HG02970 (cell line): Measurements from ENCODE around the gene SPAST.
"Not testable (repeated sequence)": the region's sequence is repeated elsewhere in the genome, so short reads cannot be mapped to it uniquely, and the experiment has no call there.

Source experiments
- ATAC-seq: cut with Tn5 transposase; IDR thresholded peaks from one replicate; pipeline ENCODE4 v1.9.1; 2021; ENCODE audit warnings: mild to moderate bottlenecking, moderate library complexity, moderate number of reproducible peaks; ENCODE audit not compliant: unreplicated experiment, low FRiP score

Gene SPAST

DNA sequence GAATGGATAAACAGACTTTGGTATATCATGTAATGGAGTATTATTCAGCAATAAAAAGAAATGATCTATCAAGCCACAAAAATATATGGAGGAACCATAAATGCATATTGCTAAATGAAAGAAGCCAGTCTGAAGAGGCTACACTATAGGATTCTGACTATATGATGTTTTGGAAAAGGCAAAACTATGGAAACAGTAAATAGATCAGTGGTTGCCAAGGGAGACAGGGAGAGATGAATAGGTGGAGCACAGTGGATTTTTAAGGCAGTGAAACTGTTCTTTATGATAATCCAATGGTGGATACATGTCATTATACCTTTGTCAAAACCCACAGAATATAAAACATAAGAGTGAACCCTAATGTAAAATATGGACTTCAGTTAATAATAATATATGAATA lies 61.3 kb downstream of the SPAST start:
- no peak for ATAC-seq

DNA sequence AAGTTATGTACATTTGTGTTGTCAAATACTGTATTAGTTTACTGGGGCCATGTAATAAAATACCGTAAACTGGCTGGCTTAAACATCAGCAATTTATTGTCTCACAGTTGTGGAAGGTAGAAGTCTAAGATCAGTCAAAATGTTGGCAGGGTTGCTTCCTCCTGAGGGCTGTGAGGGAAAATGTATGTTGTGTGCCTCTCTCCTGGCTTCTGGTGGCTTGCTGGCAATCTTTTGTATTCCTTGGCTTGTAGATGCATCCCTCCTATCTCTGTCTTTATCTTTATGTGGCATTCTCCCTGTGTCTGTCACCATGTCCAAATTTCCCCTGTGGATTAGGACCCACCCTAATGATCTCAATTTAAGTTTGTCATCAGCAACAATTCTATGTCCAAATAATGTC lies 65.3 kb downstream of the SPAST start:
- ATAC-seq = no peak

DNA sequence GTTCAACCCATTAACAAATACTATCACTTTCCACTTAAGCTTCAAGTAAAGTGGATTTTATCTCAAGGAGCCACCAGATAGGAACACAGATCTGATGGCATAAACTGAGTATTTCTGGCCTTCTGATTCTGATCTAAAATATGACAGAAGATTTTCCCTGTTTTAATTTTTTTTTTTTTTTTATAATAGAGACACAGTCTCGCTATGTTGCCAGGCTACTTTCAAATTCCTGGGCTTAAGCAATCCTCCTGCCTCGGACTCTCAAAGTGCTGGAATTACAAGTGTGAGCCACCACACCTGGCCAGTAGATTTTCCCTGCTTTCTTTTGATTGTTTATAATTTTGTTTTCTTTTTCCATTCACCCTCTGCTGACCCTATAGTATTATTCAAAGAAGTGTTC lies 65.7 kb downstream of the SPAST start:
- ATAC-seq = no peak

DNA sequence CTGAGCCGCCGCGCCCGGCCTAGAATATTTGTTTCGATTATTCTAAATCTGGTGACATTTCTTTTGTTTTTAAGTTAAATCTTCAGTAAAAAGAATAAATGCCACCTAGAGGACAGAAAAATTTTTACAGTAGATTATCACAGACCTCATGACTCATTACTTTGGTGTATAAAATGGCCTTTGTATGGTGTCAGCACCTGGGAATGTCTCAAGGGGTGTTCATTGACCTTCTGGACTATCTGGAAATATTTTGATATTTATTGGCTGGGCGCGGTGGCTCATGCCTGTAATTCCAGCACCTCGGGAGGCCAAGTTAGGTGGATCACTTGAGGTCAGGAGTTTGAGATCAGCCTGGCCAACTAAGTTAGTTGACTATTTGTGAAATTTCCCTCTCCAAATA lies 72.1 kb downstream of the SPAST start:
- no peak for ATAC-seq

DNA sequence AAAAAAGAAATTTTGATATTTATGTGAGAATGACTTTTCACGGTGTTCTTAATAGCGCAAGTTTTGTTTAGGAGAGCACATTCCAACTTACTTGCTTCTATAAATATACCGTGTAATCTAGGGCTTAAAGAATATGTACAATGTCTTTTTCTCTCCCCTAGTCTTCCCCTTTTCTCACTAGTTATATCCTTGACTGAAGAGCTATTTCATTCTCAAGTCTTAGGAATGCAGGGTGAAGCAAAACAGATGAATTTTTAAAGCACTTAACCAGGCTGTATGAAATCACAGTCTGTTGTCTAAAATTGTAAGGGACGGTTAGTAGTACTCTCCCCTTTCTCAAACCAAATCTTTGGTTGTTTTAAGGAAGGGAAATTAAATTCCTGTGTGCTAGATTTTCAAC lies 72.7 kb downstream of the SPAST start:
- ATAC-seq = no peak

DNA sequence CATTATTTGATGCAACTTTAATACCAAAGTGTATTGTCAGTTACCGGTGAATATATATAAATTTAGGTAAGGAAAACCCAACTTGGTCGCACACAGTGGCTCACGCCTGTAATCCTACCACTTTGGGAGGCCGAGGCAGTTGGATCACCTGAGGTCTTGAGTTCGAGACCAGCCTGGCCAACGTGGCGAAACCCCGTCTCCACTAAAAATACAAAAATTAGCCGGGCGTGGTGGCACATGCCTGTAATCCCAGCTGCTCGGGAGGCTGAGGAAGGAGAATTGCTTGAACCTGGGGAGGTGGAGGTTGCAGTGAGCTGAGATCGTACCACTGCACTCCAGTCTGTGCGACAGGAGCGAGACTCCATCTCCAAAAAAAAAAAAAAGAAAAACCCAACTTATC lies 88.2 kb downstream of the SPAST start:
- ATAC-seq = not testable (repeated sequence)

DNA sequence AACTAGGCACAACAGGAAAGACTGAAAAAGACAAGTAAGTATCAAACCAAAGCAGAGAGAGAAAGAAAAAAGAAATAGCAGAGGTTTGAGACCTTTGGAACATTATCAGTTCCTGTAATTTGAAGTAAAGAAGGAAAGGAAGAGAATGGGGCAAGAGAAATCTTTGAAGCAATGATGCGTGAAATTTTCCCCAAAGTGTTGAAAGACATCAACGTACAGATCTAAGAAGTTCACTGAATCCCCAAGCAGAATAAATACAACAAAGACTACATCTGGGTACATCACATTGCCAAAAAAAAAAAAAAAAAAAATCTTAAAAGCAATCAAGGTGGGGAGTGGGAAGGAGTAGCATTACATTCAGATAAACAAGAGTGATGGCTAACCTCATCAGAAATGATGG lies 96.3 kb downstream of the SPAST start:
- ATAC-seq = no peak

DNA sequence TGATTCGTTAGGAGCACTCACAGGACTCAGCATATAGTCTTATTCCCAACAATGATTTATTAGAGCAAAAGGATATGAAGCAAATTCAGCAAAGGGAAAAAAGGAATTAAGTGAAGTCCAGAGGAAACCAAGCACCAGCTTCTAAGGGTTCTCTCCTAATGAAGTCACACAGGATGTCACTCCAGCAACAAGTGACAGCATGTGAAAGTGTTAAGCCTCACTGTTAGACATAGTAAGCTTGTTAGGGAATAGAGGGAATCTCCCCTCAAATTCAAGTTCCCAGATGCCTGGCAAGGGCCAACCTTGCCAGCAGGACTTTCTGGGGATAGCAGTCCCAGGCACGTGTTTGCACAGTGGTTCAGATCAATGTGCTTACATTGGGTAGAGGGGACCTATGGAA lies 97.9 kb downstream of the SPAST start:
- no peak for ATAC-seq

DNA sequence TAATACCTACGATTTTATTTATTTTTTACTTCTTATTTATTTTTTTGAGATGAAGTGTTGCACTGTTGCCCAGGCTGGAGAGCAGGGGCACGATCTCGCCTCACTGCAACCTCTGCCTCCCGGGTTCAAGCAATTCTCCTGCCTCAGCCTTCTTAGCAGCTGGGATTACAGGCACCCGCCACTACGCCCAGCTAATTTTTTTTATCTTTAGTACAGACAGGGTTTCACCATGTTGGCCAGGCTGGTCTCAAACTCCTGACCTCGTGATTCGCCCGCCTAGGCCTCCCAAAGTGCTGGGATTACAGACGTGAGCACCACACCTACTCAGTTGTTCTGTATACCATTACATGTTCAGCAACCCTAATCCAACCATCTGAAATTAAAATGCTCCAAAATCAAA lies 100.9 kb downstream of the SPAST start:
- not testable (repeated sequence) for ATAC-seq

DNA sequence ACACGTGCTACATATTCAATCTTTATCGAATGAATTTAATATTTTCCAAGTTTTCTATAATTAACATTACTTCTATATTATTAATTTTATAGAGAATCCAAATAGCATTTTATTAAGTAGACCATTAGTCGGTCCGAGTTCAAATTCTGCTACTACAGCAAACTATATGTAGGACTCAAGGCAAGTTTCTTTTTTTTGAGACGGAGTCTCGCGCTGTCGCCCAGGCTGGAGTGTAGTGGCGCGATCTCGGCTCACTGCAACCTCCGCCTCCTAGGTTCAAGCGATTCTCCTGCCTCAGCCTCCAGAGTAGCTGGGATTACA lies 101.6 kb downstream of the SPAST start:
- not testable (repeated sequence) for ATAC-seq

DNA sequence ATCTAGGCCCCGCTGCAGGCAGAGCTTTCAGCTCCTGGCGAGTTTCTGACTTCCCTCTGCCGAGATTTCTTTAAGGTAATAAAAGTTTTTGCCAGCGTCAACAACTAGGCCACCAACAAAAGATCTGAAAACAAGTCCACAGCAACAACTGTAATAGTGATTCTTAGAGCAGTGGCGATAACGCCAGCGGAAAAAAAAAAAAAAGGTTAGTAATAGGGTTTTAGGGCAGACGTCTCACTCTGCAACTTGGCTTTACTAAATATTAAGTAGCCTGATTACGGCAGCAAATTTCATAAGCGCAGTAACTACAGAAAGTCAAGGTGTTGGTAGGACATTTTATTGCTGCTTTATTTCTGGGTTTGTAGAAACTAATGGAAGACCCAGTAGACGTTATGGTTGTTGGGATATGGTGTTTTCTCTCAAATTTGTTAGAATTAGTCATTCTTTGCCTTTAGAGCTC lies 102.8 kb downstream of the SPAST start:
- no peak for ATAC-seq

DNA sequence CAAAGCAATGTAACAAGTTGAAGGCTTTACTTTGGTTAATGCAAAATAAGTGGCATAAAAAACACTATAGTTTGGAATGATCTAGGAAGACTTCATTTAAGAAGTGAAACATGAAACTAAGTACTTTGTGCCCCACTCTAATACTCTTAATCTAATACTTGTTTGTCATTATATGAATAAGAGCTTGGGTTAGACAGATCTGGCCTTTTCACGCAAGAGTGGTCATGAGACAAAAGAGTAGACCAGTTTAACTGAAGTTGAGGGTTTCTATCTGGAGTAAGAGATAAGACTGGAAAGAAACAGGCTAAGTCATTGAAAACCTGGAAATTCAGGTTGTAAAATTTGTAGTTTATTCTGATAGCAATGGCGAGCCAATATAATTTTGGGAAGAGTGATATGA lies 105.2 kb downstream of the SPAST start:
- no peak for ATAC-seq

DNA sequence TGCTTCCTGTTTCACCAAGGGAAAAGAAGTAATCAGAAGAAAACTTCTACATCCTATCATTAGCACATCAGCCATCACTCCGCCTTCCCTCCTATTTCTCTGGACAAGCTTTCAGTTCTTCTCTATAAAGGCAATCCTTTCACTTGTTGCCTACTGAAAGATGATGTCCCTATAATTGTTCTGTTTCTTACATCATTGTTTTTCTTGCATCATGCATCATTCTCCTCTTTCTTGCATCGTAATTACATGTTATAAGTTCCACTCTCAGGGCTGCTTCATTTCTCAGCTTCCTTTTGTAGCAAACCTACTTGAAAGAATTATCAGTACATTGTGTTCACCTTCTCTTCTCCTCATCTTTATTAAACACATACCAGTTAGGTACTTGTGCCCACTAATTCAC lies 109.5 kb downstream of the SPAST start:
- ATAC-seq = no peak

DNA sequence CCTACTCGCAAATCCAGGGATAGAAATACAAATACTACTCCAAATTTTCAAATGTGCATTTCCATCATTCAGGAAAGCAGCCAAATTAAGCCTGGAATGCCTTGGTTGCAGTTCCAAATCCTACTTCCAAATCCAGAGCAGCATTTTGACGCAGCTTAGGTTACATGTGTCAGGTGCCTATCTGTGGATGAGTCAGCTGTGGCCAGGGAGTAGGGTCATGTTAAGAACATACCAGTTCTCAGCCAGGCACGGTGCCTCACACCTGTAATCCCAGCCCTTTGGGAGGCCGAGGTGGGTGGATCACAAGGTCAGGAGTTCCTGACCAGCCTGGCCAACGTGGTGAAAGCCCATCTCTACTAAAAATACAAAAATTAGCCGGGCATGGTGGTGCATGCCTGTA lies 119.3 kb downstream of the SPAST start:
- no peak for ATAC-seq

DNA sequence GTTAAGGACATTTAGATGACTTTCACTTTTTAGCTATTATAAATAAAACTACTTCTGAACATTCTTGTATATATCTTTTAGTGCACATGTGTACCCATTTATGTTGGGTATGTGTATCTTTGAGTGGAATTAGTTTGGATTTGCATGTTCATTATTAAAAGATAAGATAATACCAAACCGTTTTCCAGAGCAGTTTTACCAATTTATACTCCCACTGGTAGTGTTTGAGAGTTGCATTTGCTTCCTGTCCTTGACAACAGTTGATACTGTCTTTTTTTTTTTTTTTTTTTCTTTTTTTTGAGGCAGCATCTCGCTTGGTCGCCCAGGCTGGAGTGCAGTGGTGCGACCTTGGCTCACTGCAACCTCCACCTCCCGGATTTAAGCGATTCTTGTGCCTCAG lies 125.7 kb downstream of the SPAST start:
- ATAC-seq = no peak

DNA sequence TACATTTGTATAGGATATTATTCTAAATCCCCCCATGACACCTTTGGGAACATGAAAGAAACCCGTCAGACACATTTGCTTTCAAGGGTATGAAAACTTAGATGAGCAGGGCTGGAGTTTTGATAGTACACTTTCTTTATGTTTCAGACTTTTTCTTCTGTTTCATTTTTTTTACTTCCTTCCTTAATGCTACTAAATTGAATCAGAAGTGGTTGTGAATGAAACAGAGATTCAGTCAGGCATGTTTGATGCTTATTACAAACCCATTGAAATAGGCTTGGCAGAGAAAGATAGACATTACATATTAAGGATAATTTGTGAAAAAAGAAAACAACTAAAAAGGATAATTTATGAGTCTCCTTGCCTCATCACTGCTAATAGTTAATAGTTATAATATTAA lies 129.1 kb downstream of the SPAST start:
- ATAC-seq = no peak

DNA sequence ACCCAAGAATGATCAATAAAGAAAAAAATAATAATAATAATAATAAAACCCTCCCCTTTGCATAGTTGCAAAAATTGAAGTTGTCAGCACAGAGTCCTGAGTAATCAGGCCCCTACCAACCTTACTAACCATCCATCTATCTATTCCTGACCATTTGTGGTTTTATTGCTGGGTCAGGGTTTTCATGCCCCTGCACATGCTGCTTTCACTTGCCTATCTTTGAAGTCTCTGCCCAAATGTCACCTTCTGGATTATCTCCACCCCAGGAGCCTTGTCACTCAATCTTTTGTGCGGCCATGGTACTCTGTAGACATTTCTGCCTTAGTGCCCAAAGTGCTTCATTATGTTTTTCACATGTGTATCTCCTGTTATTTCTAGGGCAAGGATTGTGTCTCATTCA lies 137.5 kb downstream of the SPAST start:
- no peak for ATAC-seq

DNA sequence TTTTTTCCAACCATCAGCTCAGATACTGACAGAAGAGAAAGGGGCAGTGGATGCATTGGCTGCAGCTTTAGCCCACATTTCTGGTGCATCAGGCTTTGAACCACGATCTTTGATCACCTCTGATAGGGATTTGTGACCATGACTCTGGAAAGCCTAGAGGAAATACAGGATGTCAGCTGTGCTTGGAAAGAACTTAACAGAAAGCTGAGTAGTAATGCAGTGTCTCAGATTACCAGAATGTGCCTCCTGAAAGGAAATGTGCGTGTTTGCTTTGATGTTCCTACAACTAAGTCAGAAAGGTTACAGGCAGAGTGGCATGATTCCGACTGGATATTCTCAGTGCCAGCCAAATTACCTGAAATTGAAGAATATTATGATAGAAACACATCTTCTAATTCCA lies 140.1 kb downstream of the SPAST start:
- ATAC-seq = not testable (repeated sequence)
